ENCODE data around the gene GPR78.
A peak's percentile ranks its signal among the peaks of the same experiment; 100 is the strongest.

GPR78 gene

DNA sequence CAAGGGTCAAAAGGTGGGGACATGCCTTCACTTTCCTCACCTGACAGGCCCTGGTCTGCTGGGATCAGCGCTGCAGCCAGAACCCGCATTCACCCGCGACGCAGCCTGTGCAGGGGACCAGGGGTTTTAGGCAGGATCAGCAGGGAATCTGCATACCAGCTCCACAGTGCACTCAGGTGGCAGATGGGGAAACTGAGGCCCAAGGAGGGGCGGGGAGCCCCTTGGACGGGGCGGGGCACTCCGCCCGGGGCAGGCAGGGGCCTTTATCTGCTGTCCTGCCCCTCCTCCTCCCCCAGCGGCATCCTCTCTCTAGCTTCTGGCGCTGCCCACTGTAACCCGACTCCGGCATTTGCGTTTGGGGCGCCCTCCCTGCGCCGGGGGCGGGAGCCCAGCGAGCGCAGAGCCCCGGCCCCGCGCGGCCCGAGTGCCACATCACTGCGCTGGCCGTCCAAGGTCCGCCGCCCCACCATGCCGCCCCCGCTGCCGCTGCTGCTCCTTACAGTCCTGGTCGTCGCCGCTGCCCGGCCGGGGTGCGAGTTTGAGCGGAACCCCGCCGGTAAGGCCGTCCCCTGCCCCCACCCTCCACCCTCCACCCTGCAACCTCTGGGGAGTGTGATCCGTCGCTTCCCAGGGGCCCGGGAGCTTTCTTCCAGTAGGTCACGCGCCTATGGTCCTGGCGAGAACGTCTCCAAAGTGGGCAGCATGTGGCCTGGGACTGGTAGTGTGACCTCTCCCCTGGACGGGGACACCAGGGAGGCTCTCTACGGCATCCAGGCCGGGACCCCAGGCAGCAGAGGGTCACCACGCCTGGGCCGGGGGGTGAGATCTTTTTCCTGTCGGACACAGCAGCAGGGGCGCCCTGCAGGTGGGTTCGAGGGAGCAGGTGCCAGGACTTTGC, 12.4 kb downstream of the GPR78 start, which contains the start of gene CPZ:
TSS of gene CPZ (plus strand) at position 400 of the 898 bp plus-strand sequence. CDS start at position 469, 69 bp downstream.
- no peak within 1 kb of the TSS for H3K27ac ChIP-seq
- TF ChIP-seq ZFX (IDR thresholded peaks at IDR 0.05; ENCODE audit: borderline replicate concordance) = no peak
- TF ChIP-seq, protein P1, sequence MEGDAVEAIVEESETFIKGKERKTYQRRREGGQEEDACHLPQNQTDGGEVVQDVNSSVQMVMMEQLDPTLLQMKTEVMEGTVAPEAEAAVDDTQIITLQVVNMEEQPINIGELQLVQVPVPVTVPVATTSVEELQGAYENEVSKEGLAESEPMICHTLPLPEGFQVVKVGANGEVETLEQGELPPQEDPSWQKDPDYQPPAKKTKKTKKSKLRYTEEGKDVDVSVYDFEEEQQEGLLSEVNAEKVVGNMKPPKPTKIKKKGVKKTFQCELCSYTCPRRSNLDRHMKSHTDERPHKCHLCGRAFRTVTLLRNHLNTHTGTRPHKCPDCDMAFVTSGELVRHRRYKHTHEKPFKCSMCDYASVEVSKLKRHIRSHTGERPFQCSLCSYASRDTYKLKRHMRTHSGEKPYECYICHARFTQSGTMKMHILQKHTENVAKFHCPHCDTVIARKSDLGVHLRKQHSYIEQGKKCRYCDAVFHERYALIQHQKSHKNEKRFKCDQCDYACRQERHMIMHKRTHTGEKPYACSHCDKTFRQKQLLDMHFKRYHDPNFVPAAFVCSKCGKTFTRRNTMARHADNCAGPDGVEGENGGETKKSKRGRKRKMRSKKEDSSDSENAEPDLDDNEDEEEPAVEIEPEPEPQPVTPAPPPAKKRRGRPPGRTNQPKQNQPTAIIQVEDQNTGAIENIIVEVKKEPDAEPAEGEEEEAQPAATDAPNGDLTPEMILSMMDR (IDR thresholded peaks at IDR 0.05) = no peak

DNA sequence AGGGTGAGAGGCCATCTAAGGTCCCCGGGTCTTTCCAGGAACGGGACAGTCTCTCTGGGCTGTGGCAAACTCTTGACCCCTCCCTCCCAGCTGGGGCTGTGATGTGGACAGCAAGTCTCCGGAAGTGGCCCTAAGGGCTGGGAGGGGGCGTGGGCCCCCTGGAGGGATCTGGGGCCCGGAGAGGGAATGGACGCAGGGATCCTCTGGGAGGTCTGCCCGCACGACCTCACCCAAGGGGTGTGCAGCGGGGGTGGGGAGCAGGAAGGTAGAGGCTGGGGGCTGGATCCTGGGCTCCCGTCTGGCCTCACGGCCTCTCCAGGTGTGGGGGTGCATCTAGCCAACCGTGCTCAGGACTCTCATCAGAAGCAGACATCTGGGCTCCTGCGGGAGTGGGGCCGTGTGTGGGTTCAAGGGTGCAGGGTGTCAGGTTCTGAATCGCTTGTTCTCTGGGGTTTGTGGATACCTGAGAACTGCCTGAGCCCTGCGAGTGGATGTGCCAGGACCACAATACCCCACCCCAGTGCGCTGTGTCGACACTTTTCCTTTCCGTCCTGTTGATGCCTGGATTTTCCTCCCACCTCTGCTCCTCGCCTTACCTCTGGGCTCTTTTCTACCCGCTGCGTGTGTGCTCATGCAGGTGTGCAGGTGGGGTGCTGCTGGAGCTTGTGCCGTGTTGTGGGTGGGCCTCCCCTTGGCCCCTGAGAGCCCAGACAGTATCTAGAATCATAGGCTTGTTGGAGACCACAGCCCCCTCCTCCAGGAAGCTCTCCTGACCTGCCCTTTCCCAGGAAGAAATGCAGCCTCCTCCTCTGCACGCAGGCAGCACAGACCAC, 13.3 kb downstream of the GPR78 start:
- no peak overlapping the region for H3K27ac ChIP-seq
- TF ChIP-seq, protein P1 (IDR thresholded peaks at IDR 0.05) = no peak
- no peak for TF ChIP-seq ZFX (IDR thresholded peaks at IDR 0.05; ENCODE audit: borderline replicate concordance)

DNA sequence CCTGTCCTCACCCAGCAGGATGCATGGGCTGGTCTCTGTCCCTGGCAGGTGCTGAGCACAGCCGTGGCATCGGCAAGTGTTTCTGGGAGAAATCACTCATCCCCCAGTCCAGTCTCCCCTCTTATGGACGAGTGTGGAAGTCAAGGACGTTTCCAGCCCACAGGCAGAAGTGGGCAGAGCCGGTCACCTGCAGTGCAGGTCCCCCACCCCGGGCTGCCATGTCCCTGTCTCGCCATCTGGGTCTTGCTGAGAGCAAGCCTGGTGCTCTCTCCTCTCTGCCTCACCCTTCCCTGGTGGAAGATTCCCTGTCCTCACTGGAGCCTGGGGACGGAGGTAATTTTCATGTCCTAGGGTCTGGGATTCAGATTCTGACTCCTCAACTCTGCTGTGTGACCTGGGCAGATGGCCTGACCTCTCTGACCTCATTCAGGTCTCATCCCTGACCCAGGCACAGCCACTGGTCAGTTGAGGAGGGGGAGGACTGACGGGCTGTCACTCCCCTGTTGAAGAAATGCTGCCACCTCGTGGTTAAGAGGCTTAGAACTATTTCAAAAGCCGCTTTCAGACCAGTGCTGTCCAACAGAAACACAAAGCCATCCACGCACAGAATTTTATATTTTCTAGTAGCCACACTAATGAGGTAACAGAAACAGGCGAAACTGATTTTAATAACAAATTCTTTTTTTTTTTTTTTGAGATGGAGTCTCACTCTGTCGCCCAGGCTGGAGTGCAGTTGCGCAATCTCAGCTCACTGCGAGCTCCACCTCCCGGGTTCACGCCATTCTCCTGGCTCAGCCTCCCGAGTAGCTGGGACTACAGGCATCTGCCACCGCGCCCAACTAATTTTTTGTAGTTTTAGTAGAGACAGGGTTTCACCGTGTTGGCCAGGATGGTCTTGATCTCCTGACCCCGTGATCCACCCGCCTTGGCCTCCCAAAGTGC, 14.2 kb downstream of the GPR78 start:
- TF ChIP-seq, protein P1 (IDR thresholded peaks at IDR 0.05) = peak; percentile 82
- TF ChIP-seq ZFX (IDR thresholded peaks at IDR 0.05; ENCODE audit: borderline replicate concordance) = no peak
- H3K27ac ChIP-seq = no peak overlapping the region

DNA sequence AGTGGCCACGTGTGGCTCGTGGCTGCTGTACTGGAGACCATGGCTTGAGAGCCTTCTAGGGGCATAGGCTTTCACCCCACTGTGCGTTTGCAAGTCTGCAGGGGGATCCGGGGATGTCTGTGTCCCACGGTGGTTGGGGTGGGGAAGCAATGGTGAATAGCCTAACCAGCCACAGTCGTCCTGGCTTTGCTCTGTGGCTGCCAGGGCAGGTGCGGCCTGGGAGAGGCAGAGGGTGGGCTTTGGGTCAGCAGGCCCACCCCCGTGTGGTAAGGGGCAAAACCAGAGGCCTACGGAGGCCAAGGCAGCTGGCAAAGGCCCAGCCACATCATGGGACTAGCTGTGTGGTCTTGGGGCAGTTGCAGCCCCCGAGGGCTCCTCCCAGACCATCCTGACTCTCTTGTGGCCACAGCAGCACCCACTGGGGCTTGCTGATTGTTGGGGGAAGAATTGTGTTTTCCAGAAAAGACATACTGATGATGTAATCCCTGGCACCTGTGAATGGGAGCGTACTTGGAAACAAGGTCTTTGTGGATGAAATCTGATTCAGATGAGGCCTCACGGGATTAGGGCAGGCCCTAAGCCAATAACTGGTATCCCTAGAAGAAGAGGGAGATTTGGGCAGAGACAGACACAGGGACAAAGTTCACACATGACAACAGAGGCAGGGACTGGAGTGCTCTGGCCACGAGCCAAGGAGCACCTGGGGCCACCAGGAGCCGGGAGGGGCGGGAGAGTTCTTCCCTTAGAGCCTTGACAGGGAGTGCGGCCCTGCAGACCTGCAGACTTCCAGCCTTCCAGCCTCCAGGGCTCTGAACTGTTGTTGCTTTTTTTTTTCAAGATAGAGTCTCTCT, 15.3 kb downstream of the GPR78 start:
- no peak overlapping the region for H3K27ac ChIP-seq
- no peak for TF ChIP-seq ZFX (IDR thresholded peaks at IDR 0.05; ENCODE audit: borderline replicate concordance)
- TF ChIP-seq, protein P1 (IDR thresholded peaks at IDR 0.05) = no peak

DNA sequence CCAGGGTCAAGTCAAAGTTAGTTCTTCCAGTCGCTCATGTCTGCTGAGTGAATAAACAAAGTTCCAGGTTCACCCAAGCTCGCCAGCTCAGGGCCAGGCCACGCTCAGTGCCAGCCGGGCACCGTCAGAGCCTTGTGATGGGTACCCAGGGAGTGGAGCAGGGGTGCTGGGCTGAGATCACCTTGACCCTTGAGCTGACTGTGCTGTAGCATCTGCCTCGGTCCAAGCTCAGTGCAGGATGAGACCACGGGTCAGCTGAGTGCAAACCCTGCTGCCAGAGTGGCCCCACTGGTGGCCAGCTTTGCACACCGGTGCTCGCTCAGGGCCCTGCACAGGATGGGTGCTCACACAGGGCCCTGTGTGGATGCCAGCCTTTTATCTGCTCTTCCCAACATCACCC, 16.7 kb downstream of the GPR78 start:
- no peak overlapping the region for H3K27ac ChIP-seq

More for the DNA sequence above, 16.7 kb downstream of the GPR78 start:
- no peak for TF ChIP-seq ZFX (IDR thresholded peaks at IDR 0.05; ENCODE audit: borderline replicate concordance)
- TF ChIP-seq, protein P1 (IDR thresholded peaks at IDR 0.05) = no peak

Measured in 22Rv1 (cell line).